ENCODE measurements around the gene NOX3. TPM values are rescaled to one million over a fixed set of nuclear protein-coding genes. Genes with fewer than 3 reads are reported as not detected.
"Not testable (repeated sequence)": the region's sequence is repeated elsewhere in the genome, so short reads cannot be mapped to it uniquely, and the experiment has no call there.

NOX3 gene
- total RNA-seq, 1 donor from 2014 or later = not detected

- ATAC-seq (no peak), DNase-seq (ENCODE audit: missing footprints) (no peak)
- intact Hi-C loops (cut with DNase I) = no loop called here
Measured at GRCh38 chr6:155384321-155384952, 71.2 kb downstream of the NOX3 start.

GRCh38 chr6:155383913-155384312, 71.7 kb downstream of the NOX3 start:
- intact Hi-C loops (cut with DNase I) = no loop called here
- no peak for ATAC-seq
- no peak for DNase-seq (ENCODE audit: missing footprints)

GRCh38 chr6:155382338-155382685, 73.3 kb downstream of the NOX3 start:
- no peak for ATAC-seq
- DNase-seq (ENCODE audit: missing footprints) = no peak
- intact Hi-C loops (cut with DNase I) = no loop called here

GRCh38 chr6:155381673-155382337, 73.8 kb downstream of the NOX3 start:
- intact Hi-C loops (cut with DNase I) = no loop called here
- no peak for DNase-seq (ENCODE audit: missing footprints)
- ATAC-seq = no peak

GRCh38 chr6:155380666-155381332, 74.8 kb downstream of the NOX3 start:
- intact Hi-C loops (cut with DNase I) = no loop called here
- DNase-seq (ENCODE audit: missing footprints) = no peak
- no peak for ATAC-seq

- DNase-seq (ENCODE audit: missing footprints) (no peak), ATAC-seq (no peak)
- intact Hi-C loops (cut with DNase I) = no loop called here
Measured at GRCh38 chr6:155378724-155379123, 76.9 kb downstream of the NOX3 start.

GRCh38 chr6:155378276-155378675, 77.4 kb downstream of the NOX3 start:
- intact Hi-C loops (cut with DNase I) = no loop called here
- ATAC-seq = no peak
- no peak for DNase-seq (ENCODE audit: missing footprints)

- intact Hi-C loops (cut with DNase I) = no loop called here
- ATAC-seq (no peak), DNase-seq (ENCODE audit: missing footprints) (no peak)
Measured at GRCh38 chr6:155377061-155377460, 78.6 kb downstream of the NOX3 start.

GRCh38 chr6:155375801-155376200, 79.8 kb downstream of the NOX3 start:
- intact Hi-C loops (cut with DNase I) = no loop called here
- no peak for DNase-seq (ENCODE audit: missing footprints)
- ATAC-seq = no peak

- ATAC-seq (no peak), DNase-seq (ENCODE audit: missing footprints) (no peak)
- intact Hi-C loops (cut with DNase I) = no loop called here
Measured at GRCh38 chr6:155374681-155375080, 81.0 kb downstream of the NOX3 start.

- intact Hi-C loops (cut with DNase I) = no loop called here
- no peak for ATAC-seq
- no peak for DNase-seq (ENCODE audit: missing footprints)
Measured at GRCh38 chr6:155373276-155373675, 82.4 kb downstream of the NOX3 start.

- ATAC-seq (no peak), DNase-seq (ENCODE audit: missing footprints) (no peak)
- intact Hi-C loops (cut with DNase I) = no loop called here
Measured at GRCh38 chr6:155372256-155372655, 83.4 kb downstream of the NOX3 start.

- DNase-seq (ENCODE audit: missing footprints) (no peak), ATAC-seq (no peak)
- intact Hi-C loops (cut with DNase I) = no loop called here
Measured at GRCh38 chr6:155371230-155371629, 84.4 kb downstream of the NOX3 start.

- DNase-seq (ENCODE audit: missing footprints) = no peak
- intact Hi-C loops (cut with DNase I) = no loop called here
- ATAC-seq = no peak
Measured at GRCh38 chr6:155366325-155366724, 89.3 kb downstream of the NOX3 start.

GRCh38 chr6:155364844-155365437, 90.7 kb downstream of the NOX3 start:
- ATAC-seq = no peak
- no peak for DNase-seq (ENCODE audit: missing footprints)
- intact Hi-C loops (cut with DNase I) = no loop called here

GRCh38 chr6:155364021-155364420, 91.6 kb downstream of the NOX3 start:
- ATAC-seq; DNase-seq (ENCODE audit: missing footprints); intact Hi-C loops (cut with DNase I): not testable (repeated sequence)

- DNase-seq (ENCODE audit: missing footprints) = not testable (repeated sequence)
Measured at GRCh38 chr6:155362968-155363632, 92.5 kb downstream of the NOX3 start.

GRCh38 chr6:155354167-155354566, 101.5 kb downstream of the NOX3 start:
- intact Hi-C loops (cut with DNase I) = no loop called here
- DNase-seq (ENCODE audit: missing footprints) (no peak), ATAC-seq (no peak)

More at GRCh38 chr6:155362968-155363632, 92.5 kb downstream of the NOX3 start:
- intact Hi-C loops (cut with DNase I); ATAC-seq: not testable (repeated sequence)

- ATAC-seq (no peak), DNase-seq (ENCODE audit: missing footprints) (no peak)
- intact Hi-C loops (cut with DNase I) = no loop called here
Measured at GRCh38 chr6:155352811-155353210, 102.8 kb downstream of the NOX3 start.

- no peak for DNase-seq (ENCODE audit: missing footprints)
- intact Hi-C loops (cut with DNase I) = no loop called here
- no peak for ATAC-seq
Measured at GRCh38 chr6:155352130-155352420, 103.6 kb downstream of the NOX3 start.

All from Right ventricle myocardium inferior (tissue), 1 donor.